HG03457 (cell line): ENCODE measurements around the gene AATK.
"Not testable (repeated sequence)": the region's sequence is repeated elsewhere in the genome, so short reads cannot be mapped to it uniquely, and the experiment has no call there.

Experiments
- ATAC-seq: cut with Tn5 transposase; IDR thresholded peaks from one replicate; pipeline ENCODE4 v1.9.1; 2021; ENCODE audit warnings: moderate number of reproducible peaks; ENCODE audit not compliant: unreplicated experiment

AATK gene

DNA sequence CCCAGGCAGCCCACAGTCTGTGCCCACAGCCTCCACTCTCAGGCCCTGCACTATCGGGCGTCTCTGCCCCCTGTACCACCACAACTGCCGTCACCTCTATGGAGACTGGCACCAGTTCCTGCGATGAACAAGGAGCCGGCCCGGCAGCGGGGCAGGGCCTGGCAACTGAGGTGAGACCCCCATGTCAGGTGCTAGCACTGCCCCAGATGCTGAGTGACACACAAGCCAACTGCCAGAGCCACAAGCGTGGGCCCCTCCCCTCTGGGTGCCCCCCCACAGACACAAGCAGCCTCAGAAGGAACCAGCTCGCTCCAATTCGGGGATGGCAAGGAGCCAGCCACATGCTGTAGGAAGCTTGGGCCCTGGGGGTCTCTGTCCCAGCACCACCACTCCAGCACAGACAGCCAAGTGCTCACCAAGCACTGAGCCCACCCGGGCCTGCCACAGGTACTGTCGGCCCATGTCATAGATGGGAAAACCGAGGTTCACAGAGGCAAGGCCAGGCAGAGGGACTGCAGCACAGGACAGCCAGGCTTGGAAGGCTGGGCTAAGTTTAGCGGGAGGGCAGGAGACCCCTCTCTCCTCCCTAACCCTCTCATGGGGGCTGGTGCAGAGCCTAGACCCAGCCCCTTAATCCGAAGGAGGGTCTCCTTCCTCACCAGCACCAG, 2.2 kb downstream of the AATK start:
- ATAC-seq: no peak

DNA sequence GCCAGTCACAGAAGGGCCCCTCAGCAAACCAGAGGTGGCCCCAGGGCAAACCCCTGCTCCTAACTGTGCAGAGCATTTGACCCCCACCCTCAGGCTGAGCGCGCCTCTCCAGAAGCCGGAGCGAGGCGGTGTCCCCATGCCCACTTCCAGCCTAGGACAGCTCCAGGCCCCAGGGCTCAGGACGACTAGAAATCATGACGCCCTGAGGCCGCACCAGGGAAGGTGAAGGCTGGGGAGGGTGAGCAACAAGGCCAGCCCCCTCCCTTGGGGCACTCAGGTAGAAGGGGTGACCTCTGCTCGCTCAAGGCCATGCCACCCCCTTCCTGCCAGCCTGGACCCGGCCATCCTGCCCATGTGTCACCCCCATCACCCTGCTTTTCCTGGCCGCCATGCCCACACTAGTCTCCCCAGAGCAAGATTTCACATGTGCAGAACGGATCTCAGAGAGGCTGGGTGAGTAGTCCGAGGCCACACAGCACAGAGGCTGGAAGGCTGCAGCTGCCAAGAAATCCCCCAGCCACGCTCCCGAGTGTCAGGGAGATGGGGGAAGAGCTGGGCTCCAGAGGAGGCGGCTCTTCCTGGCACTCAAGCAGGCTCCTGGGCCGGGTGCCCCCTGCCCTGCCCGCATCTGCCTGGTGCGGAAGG, 2.8 kb downstream of the AATK start:
- ATAC-seq: no peak

DNA sequence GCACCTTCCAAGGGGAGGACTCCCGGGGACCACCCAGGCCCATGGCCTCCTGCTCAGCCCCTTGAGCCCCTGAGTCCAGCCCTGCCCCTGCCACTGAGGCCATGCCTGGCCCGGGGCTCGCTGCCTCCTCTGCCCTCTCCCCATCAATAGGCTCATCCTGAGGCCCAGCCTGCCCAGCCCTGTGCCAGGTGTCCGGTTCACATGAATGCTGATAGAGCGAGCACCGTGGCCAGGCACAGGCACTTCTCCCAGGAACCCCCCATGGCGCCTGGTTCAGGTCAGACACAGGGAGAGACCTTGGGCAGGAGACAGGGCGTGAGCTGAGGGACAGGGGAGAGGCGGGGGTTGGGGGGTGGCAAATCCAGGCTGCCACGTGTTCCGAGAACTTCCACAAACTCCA, 3.5 kb downstream of the AATK start:
- ATAC-seq: no peak

DNA sequence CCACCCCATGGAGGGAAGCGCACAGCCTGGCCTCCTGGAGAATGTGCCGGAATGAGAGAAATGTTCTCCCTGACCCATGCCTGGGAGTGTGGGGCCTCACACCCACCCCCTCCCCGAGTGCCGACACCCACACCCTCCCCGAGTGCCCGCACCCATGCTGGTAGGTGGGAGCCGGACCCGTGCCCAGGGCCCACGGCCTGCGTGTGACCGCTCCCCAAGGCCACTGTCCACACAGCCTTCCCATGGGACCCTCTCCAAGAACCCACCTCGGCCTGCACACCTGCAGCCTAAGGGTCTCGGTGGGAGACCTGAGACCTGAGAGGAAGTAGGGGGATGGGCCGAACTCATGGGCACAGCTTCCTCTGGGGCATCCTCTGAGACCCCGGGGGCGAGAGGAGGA, 4.0 kb downstream of the AATK start:
- ATAC-seq: no peak

DNA sequence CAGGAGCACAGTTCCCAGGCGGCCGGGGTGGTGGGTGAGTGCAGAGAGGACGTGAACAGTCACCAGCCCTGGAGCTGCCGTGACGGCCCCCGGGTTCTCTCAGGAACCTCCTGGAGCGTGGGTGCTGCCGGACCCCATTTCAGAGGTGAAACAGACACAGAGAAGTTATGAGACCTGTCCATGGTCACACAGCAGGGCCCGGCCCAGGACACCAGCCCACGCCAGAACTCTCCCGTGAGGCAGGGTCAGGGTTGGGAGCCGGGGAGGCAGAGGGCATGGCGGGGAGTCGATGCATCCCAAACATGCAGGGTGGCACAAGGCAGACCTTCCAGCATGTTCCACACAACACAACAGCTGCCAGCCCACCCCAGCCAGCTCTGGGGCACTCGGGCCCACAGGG, 4.5 kb downstream of the AATK start:
- no peak for ATAC-seq

DNA sequence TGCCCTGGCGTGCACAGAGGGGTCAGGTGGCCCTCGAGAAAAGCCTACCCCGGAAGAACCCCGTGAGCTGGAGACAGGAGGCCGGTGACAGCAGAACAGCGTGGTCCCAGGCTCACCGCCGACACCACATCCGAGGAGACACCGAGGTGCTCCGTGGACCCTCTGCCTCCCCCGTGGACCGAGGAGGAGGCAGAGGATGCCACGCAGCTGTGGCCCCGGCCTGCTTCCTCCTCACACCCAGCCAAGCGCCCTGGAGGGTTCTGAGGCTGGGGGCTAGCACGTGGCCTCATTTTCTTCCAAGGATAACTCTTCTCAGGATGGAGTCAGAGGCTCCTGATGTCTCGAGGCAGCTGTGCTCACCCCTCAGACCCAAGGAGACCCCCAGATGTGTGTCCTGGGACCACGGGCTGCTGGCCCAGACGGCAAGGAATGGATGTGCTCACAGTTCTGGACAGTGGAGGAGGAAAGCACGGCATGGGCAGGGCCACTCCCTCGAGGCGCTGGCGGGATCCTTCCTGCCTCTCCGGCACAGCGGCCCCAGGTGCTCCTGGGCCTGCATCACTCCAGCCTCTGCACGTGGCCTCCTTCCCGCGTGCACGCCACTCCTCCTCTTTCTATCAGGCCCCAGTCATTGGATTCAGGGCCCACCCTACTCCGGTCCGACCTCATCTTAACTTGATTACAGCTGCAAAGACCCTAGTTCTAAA, 5.1 kb downstream of the AATK start:
- ATAC-seq: no peak

DNA sequence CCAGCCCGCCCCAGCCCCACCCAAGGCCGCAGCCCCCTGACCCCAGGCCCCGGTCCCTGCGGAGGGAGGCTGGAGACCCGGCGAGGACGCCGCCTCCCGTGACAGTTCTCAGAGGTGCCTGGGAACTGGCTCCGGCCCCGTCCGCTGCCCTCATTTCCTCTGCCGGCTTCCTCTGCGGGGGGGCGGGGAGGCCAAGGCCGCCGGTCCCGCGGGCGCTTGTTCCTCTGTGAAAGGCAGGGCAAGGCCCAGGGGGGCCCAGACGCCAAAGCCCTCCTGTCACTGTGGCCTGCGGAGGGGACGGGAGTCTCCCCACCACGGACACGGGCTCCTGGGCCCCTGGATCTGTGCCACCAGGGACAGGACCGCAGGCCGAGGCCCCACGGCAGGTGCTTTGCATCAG, 5.7 kb downstream of the AATK start:
- ATAC-seq: no peak

DNA sequence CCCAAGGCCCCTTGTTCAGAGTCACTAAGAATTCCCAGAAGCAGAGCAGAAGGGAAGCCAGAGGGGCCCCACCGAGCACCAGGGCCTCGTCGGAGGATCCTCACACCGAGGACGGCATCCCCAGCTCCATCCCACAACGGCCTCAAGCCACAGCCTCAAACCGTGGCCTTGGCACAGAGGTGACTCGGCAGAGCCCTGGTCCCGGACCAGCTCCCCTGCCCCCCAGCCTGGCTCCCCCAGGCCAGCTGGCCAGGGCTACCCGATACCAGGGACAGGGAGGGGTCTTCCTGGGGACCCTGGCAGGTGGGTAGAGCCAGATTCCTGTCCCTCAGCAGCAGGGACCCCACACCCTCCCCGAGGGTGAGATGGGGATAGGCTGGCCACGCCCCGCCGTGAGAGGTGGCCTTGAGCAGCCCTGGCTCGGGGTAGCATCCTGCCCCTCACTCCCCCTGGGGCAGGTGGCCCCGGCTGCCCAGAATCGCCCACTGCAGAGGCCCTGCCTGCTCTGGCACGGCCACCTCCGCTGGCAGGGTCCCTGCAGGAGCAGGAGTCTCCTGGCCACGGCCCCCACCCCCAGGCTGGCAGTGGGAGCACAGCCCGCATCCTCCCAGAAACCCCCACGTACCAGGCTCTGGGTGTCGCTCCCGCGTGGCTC, 6.3 kb downstream of the AATK start:
- no peak for ATAC-seq

DNA sequence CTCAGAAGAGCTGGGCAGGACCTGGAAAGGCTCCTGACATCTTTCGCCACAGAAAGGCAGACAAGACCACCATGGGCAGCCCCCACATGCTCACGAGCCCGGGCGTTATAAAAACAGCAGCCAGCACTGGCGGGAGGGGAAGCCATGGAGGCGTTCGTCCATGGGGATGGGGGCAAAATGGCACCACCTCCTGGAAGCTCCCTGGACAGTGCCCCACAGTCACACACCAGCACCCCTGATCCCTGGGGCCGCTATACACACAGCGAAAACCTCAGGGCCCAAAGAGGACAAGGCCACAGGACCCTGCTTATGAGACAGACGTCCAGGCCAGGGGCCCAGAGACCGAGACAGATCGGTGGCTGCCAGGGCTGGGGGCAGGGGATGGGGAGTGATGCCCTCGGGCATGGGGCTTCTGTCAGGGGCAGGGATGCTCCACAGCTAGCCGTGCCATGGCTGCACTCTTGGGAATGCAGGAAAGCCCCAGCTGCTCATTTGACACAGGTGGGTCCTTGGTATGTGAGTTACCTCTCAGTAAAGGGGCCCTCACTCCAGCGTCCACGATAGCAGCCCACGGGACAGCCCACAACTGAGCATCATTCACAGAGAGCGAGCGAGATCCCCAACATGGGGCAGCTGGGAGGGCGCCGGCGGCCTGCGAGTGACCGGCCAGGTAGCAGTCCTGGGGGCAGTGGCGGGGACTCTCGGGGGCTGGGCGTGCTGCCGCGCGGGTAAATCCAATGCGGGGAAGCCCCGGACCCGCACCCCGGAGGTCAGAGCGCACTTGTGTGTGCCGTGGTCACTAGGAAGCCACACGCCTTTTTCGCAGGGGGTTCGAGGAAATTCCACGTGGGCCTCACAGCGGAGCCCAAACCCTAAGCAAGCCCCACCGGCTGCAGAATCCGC, 7.1 kb downstream of the AATK start:
- no peak for ATAC-seq

DNA sequence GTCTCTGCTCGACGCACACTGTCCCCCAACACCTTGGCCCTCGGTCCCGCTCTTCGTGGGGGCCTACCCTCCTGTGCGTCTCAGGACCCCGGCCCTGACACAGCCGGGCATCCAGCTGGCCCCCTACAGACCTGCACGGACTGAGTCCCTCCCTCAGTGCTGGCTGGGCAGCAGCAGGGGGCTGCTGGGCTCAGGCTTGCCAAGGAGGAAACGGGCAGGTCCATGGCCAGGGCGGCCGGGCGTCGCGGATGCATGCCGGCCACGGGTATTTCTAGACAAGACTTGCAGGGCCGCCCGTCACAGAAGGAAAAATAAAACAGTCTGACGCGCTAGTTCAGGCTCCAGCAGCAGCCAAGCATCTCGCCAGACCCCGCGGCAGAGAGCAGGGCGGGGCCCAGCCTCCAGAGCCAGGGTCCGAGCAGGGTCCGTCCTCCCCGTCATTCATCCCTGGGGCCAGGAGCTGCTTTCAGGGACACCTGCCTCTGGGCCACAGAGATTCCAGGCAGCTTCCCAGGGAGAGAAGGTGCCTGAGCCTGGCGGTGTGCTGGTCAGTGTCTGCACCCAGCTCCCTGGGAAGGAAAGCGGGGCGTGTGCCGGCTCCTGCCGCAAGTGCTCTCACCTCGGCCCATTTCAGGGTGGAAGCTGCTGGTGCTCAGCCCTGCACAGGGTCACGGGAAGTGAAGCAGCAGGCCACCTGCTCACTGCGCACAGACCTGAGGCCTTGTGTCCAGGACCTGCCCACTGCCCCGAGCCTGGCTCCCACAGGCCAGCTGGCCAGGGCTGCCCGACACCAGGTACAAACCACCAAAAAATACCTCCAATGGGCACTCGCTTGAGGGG, 8.0 kb downstream of the AATK start:
- ATAC-seq: no peak

DNA sequence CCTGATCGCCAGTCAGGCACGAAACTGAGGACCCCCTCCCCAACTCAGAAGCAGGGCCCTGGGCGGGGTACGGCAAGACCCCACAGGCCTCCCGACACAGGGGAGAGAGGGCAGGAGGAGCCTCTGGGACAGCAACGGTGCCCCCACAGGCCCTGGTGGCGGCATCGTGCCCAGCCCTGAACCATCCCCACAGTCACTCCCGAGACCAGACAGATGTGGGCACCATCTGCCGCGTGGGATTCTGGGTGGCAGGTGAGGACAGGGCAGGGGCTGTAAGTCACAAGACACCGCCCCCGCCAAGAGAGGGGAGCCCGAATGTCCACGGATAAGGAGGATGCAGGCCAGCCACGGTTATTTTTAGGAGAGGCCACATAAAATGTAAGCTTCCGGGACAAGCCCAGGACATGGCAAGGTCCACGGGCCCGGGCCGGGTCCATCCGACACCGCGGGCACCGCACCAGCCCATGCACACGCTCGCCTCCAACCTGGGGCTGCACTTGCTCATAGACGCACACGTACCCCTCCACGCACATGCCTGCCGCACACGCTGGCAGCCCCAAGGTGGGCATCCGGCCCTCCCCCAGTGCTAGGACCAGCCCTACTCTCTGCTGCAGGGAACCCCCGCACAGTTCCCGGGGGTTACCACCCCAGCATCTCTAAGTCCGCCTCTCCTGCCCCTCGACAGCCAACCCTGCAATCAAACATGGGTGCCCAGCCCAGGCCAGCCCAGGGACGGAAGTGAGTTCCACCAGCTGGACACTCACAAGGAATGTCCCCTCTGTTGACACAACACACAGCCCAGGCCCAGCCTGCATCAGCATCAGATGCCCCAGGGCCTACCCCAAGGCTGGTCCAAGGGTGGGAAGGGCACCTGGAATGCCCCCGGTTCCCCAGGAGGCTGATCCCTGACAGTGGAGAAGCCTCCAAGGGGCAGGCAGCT, 8.9 kb downstream of the AATK start:
- ATAC-seq: no peak

DNA sequence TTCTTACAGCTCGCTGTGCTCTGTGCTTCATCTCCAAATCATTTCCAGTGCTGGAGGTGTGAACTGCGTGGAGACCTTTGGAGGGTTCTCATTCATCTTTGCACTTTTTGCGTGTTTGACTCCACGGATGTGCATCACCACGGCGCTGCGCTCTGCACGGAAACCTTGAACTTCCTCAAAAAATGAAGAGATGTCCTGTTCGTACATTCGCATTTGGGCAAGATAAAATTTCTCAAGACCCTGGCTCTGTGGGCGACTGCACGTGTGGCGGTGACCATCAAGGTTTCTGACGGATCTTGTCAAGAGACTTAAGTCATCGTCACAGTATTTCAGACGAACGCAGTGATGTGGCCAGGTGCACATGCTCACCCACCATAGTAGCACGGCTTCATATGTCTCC, 11.1 kb downstream of the AATK start:
- no peak for ATAC-seq

DNA sequence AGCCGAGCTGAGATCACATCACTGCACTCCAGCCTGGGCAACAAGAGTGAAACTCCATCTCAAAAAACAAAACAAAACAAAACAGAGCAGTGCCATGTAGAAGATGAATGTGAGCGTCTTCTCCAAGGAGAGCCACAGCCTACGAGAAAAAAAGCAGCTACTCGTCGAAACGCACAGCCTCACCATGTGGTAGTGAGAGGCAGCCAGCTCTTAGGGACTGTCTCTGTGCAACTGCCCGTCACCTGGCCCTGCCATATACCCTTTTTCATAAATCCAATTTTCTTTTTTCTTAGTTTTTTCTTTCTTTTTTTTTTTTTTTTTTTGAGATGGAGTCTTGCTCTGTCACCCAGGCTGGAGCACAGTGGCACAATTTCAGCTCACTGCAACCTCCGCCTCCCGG, 12.0 kb downstream of the AATK start:
- not testable (repeated sequence) for ATAC-seq

DNA sequence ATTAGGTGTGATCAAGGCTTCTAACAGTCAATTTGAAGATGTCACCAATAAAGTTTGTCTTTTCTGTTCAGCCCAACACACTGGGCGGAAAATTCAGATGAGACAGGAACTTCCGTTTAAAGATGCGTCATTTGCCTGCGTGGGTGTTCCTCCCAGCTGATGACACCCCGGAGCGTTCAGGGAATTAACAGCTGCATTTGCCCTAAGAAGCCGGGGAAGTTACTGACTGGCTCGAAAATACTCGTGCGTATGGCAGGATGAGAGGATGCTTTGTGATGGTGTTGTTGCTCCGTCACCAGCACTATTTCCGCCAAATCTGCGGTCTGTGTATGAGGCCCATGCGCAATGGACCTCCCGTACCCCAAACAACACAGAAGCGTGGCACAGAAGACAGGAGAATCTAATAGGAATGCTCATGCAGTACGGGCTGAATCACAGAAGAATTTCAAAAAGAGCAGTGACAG, 12.6 kb downstream of the AATK start:
- no peak for ATAC-seq

DNA sequence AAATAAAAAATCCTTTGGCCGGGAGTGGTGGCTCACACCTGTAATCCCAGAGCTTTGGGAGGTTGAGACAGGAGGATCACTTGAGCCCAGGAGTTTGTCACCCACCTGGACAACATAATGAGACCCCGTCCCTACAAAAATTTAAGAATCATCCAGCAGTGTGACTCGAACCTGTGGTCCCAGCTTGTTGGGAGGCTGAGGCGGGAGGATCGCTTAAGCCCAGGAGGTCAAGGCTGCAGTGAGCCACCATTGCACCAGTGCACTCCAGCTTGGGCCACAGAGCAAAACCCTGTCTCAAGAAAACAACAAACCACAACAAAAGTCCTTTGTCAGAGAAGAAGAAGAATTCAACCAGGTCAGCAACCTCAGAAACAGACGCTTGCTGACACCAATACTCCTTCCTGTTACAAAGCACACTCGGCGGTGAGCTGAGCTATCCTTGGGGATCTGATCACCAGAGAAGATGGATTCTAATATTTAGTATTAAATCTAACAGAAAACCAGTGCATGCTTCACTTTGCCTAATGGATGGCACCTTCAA, 13.7 kb downstream of the AATK start:
- ATAC-seq: no peak

DNA sequence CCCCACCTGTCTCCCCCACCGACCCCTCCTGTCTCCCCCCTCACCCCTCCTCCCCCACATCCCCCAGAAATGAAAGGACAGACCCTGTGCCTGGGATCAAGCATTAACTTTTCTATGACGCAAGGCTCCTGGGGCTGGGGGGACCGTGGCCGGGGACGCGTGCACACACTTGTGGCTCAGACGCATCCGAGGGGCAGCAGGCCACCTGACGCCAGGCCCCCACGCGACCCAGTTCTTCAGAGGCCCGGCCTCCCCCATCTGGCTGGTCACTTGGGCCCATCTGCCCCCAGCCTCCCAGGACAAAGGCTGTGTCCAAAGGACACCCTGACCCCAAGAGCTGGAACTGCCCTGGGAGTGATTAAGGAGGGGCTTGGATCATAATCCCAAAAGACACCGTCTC, 14.7 kb downstream of the AATK start:
- no peak for ATAC-seq

DNA sequence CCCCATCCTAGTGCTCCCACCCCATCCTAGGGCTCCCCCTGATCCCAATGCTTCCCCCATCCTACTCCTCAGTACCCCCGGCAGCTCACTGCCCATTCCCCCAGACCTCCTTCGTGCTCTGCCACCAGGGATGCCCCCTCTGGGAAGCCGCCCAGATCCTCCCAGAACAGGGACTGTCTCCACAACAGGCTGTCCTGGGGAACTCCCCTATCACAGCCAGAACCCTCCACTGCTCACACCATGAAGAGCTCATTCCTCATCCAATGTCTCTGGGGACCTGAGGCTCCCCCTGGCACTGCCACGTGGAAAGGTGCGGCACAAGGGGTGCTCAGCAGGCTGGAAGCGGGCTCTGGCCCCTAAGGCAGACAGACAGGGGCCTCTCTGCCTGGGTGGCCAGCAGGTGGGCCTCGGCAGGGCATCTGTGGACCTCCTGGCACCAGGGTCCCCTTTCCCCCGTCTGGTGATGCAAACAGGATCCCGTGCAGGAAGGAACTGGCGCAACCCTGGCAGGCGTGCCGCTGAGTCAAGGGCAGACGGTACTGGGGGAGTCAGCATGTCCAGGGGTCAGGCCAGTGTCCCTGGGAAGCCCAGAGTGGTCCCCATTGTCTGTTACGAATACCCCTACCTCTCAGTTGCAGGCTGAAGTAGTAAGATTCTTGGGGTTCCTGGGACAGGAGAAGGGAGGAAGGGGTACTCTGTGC, 15.5 kb downstream of the AATK start:
- ATAC-seq: no peak

DNA sequence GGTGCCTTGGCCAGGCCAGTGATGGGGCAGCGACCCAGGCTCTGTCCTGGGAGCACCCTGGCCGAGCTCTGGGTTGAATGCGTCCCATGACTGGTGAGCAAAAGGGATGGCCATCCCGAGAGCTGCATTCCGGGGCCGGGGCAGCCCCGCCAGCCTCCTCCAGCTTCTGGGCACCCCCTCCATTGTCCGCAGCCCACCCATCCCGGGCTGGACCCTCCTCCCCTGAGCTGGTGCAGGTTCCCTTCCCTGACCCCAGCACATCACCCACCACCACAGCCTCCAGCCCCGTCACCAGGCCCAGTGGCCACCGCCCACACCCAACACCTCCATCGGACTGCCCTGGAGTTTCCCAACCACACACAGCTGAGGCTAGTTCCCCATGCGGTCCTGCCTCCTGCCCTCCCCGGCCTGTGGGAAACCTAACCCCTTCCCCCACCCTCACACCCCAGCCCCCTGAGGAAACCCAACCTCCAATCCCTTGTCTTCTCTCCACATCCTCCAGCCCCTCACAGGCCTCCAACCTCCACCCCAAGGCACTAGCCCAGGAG, 17.0 kb downstream of the AATK start:
- no peak for ATAC-seq
